ENCODE results near the gene LRRC4B.
"Not testable (repeated sequence)": the region's sequence is repeated elsewhere in the genome, so short reads cannot be mapped to it uniquely, and the experiment has no call there.

The LRRC4B gene, protein sequence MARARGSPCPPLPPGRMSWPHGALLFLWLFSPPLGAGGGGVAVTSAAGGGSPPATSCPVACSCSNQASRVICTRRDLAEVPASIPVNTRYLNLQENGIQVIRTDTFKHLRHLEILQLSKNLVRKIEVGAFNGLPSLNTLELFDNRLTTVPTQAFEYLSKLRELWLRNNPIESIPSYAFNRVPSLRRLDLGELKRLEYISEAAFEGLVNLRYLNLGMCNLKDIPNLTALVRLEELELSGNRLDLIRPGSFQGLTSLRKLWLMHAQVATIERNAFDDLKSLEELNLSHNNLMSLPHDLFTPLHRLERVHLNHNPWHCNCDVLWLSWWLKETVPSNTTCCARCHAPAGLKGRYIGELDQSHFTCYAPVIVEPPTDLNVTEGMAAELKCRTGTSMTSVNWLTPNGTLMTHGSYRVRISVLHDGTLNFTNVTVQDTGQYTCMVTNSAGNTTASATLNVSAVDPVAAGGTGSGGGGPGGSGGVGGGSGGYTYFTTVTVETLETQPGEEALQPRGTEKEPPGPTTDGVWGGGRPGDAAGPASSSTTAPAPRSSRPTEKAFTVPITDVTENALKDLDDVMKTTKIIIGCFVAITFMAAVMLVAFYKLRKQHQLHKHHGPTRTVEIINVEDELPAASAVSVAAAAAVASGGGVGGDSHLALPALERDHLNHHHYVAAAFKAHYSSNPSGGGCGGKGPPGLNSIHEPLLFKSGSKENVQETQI

DNA sequence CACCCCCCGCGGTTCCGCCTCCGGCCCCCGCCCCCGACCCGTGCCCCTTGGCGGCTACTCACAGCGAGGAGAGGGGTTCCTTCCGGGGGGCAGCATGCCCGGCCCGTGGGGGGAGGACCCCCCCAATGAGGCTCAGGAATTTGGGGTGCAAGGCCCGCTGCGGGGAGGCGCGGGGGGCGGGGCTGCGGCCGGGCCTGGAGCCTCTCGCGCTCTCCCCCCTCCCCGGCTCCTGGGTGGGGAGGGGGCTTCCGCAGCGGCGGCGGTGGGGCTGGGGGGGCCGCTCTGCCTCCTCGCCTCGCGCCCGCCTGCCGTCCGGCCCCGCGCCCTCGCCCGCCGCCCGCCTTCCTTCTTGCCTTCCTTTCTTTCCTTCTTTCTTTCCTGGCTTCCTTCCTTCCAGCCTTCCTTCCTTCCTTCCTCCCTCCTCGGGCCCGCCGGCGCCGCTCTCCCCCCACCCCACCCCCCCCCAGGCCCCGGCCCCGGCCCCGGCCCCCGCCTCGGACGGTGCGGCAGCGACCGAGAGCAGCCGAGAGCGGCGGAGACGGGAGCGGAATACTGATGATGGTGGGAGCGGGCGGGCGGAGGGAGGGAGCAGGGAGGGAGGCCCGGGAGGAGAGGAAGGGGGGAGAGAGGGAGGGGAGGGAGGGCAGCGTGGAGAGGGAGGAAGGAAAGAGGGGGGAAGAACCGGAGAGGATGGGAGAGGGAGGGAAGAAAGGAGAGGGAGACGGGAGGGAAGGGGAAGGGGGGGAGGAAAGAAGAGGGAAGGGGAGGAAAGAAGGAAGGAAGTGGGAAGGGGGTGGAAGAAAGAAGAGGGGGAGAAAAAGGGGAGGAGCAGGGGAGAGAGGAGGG lies at the start of gene LRRC4B:
LRRC4B (minus strand) TSS at position 554 of the 846 bp plus-strand sequence. CDS start 19,597 bp downstream, outside the sequence.
- DNase-seq (ENCODE audit: low read depth, low spot score): no peak

DNA sequence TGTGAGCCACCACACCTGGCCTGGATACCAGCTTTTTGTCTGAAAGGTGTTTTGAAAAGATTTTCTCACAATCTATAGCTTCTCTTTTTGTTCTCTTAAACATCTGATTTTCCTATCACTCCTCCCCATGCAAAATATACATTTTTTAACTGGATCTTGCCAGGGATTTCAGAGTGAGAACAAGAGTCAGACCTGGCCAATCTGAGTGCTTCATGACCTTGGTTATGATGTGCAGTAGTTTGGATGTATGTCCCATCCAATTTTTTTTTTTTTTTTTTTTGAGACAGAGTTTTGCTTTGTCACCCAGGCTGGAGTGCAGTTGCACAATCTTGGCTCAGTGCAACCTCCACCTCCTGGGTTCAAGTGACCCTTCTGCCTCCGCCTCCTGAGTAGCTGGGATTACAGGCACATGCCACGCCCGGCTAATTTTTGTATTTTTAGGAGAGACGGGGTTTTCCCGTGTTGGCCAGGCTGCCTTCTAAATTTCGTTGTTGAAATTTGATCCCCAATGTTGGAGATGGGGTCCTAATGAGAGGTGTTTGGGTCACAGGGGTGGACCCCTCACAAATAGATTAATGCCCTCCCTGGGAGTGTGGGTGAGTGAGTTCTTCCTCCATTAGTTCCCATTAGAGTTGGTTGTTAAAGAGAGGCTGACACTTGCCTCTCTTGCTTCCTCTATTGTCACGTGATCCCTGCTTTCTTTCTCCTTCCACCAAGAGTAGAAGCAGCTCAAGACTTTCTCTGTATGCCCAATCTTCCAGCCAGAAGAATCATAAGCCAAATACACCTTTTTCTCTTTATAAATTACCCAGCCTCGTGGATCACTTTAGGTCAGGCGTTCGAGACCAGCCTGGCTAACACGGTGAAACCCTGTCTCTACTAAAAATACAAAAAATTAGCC lies 44.5 kb upstream of the LRRC4B start:
- DNase-seq (ENCODE audit: low read depth, low spot score): not testable (repeated sequence)

DNA sequence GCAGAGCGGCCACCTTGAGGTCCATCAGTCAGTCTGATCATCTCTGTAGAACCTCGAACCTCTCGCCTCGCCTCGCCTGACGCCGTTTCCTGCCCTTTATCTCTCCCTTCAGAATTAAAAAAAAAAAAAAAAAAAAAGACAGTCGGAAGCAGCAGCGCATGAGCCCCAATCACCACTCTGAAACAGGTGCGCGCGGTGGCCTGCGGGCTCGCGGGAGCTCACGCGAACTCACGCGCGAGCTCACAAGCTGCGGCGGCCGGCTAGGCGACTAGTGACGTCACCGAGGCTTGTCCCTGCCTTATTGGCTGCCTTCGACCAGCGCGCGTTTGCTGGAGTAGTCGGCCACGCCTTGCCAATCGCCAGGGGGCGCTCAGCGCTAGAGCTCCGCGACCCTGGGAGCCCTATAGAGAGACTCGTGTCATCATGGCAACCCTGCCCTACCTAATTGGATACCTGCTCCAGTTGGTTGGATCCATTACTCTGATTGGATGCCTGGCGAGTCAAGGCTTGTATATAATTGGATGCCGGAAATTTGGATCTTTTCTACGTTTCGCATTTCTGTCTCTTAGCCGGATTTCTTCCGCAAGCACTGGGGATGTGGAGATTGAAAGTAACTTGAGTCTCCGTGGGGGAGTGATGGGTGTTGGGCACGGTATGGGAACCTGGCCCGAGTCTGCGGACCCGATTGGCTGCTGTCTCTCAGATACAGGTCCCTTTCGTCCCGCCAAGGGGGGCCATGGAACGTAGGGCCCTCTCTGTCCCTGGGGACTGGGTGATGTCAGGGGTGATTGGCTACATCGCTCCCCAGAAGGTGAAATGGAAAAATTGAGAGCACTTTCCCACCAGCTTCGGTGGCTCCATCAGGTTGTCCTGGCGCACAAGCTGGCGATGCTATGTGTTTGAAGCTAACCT lies 39.9 kb upstream of the LRRC4B start:
- no peak for DNase-seq (ENCODE audit: low read depth, low spot score)

DNA sequence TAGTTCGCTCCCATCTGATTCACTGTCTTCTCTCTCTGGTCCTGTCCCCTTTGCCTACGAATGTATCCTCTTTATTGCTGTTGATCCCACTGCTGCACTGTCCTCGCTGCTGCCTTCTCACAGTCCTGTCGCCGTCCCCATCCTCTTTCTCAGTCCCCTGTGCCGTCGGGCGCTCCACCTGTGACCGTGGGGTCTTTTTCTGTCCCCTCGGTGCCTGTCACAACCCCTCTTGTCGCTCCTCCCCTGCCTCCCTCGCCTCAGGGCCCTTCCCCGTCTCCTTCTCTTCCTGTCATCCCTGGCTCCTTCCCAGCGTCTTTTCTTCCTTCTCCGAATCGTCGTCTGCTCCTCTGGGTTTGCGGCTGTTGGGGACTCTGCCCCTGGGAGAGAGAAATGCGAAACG lies 39.2 kb upstream of the LRRC4B start:
- DNase-seq (ENCODE audit: low read depth, low spot score): no peak

DNA sequence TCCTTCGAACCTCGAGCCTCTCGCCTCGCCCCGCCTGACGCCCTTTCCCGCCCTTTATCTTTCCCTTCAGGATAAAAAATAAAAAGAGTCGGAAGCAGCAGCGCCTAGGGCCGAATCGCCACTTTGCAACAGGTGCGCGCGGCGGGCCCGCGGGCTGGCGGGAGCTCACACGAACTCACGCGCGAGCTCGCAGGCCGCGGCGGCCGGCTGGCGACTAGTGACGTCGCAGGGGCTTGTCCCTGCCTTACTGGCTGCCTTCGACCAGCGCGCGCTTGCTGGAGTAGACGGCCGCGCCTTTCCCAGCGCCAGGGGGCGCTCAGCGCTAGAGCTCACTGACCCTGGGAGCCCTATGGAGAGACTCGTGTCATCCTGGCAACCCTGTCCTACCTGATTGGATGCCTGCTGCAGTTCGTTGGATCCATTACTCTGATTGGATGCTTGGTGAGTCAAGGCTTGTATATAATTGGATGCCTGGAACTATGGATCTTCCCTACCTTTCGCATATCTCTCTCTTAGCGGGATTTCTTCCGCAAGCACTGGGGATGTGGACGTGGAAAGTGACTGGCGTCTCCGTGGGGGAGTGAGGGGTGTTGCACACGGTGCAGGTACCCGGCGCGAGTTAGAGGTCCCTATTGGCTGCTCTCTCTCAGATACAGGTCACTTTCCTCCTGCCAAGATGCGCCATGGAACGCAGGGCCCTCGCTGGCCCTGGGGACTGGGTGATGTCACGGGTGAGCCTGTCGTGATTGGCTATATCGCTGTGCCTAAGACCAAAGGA lies 38.0 kb upstream of the LRRC4B start:
- DNase-seq (ENCODE audit: low read depth, low spot score): not testable (repeated sequence)

DNA sequence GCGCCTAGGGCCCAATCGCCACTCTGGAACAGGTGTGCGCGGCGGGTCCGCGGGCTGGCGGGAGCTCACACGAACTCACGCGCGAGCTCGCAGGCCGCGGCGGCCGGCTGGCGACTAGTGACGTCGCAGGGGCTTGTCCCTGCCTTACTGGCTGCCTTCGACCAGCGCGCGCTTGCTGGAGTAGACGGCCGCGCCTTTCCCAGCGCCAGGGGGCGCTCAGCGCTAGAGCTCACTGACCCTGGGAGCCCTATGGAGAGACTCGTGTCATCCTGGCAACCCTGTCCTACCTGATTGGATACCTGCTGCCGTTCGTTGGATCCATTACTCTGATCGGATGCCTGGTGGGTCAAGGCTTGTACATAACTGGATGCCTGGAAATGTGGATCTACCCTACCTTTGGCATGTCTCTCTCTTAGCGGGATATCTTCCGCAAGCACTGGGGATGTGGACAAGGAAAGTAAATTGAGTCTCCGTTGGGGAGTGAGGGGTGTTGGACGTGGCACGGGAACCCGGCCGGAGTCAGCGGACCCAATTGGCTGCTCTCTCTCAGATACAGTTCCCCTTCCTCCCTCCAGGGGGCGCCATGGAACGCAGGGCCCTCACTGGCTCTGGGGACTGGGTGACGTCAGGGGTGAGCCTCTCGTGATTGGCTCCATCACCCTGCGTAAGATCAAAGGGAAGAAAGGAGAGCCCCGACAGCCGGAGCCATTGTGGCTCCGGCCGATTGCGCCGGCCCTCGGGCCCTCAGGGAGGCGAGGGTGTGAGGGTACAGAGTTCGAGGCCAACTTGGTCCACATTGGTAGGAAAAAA lies 36.2 kb upstream of the LRRC4B start:
- DNase-seq (ENCODE audit: low read depth, low spot score): not testable (repeated sequence)

DNA sequence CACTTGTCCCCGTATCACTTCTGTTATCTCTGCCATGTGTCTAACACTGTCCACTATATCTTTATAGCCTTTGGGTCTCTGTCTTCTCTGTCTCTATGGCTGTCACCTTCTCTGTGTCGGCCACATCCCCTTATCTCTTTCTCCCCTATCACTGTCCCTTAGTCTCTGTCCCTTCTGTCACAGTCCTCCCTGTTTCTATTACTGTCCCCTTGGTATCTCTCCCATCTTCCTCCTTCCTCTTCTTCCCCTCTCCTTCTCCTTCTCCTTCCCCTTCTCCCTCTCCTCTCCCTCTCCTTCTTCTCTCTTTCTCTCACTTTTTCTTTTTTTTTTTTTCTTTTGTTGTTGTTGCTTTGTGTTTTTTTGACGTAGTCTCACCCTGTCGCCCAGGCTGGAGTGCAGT lies 34.7 kb upstream of the LRRC4B start:
- DNase-seq (ENCODE audit: low read depth, low spot score): no peak

DNA sequence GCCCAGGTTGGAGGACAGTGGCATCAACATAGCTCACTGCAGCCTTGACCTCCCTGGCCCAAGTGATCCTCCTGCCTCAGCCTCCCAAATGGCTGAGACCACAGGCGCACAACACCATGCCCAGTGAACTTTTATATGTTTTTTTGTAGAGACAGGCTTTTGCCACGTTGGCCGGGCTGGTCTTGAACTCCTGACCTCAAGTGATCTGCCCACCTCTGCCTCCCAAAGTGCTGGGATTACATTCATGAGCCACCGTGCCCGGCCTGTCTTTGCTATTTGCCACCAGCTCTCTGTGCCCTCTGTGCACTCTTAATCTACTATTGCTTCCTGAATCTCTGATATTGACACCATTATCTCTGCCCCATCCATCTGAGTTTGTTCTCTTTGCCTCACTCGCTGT lies 34.3 kb upstream of the LRRC4B start:
- DNase-seq (ENCODE audit: low read depth, low spot score): no peak

DNA sequence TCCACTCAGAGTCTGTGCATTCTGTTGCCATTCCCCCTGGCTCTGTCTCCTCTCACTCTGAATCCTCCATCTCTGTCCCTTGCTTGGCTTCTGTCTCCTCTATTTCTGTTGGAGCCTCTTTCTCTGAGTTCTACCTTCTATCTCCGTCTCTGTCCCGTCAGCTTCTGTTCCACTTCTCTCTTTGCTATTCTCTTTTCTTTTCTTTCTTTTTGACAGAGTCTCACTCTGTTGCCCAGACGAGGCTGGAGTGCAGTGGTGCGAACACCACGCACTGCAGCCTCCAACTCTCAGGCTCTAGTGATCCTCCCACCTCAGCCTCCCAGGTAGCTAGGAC lies 33.8 kb upstream of the LRRC4B start:
- DNase-seq (ENCODE audit: low read depth, low spot score): no peak

DNA sequence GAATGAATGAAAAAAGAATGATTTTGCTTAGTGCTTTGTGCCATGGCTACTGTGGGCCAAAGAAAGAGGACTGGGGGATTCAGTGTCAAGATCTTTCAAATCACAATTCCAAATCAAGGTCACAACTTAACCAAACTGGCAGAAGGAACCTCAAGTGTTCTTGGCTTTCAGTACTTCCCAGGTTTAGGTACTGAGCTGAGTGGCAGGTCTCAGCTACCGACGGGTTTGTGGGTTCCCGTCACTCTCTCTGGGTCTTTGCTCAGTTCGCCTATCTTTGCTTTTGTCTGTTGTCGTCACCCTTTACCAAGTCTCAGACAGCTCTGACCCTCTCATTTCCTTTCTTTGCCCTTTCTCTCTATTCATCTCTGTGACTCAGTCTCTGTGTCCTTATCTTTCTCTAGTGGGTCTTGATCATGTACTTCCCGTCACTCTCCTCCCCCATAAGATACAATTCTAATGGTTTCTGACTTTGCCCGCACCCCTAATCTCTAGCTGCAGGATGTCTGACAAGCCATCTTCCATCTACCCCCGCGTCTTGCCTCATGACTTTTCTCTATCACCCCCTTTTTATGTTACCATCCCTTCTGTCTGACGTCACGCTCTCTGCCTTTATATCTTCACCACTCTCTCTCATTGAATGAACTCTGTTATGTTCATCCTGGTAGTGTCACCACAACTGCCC lies 33.3 kb upstream of the LRRC4B start:
- DNase-seq (ENCODE audit: low read depth, low spot score): no peak

DNA sequence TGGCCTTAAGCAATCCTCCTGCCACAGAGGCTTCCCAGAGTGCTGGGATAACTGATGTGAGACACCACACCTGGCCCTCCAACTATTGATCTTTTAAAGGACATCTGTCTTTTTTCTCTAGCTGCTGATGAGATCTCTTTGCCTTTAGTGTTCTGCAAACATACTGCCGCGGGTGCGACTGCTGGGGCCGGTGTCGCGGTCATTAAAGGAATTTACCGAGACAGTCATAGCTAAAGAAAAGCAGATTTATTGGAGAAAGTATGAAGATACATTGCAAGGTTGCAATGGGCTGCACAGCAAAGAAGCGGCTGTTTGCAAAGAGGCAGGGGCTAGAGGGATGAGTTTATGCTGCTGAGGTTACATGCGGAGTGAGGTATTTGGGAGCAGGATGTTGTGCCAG lies 31.2 kb upstream of the LRRC4B start:
- no peak for DNase-seq (ENCODE audit: low read depth, low spot score)

DNA sequence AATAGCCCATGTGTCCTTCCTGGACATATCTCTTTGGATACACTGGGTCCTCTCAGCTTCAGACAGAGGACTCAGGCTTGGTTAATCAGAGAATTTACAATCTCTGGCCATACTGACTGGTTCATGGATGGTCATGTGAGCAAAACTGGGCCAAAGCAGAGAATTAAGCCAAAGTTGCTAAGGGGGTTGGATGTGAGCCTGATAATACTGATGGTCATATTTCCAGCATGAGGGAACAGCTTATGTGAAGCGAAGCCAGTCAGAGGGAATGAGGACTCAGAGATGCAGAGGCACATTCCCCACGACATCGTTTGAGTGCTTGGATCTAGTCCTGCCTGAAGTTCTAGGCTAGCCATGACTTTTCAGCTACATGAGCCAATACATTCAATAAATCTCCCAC lies 22.0 kb upstream of the LRRC4B start:
- DNase-seq (ENCODE audit: low read depth, low spot score): no peak

DNA sequence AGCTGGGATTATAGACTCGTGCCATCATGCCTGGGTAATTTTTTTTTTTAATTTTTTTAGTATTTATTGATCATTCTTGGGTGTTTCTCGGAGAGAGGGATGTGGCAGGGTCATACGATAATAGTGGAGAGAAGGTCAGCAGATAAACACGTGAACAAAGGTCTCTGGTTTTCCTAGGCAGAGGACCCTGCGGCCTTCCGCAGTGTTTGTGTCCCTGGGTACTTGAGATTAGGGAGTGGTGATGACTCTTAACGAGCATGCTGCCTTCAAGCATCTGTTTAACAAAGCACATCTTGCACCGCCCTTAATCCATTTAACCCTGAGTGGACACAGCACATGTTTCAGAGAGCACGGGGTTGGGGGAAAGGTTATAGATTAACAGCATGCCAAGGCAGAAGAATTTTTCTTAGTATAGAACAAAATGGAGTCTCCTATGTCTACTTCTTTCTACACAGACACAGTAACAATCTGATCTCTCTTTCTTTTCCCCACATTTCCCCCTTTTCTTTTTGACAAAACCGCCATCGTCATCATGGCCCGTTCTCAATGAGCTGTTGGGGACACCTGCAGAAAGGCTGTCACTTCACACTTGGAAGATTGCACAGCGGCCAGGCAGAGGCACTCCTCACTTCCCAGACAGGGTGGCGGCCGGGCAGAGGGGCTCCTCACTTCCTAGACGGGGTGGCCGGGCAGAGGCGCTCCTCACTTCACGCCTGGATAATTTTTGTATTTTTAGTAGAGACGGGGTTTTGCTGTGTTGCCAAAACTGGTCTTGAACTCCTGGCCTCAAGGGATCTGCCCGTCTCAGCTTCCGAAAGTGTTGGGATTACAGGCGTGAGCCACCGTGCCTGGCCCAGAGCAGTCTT lies 13.8 kb upstream of the LRRC4B start:
- not testable (repeated sequence) for DNase-seq (ENCODE audit: low read depth, low spot score)

DNA sequence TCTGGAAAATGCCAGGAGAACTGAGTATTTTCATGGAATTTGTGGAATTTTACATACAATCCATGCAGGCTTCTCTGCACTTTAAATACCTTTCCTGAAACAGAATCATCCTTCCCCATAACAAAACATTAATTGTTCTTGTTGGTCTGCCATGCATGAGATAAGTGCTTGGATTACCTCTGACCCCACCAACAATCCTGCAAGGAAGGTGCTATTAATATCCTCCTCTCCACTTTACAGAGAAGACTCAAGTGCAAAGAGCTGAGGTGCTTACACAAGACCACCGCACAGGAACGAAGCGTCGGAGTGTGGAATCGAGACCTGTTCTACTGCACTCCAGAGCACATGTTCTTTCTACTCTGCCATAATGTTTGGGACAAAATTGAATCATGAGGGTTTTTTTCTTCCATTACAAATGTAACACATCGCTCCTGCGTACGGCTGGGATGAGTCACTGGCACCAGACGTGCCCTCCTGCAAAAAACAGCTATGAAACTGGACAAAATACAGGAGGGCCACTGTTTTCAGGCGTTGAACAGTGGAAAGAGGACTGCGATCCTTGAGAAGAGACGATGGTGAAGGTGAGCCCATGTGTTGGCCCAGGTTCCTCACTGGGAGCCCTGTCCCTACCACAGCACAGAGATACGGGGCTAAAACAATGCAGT lies 12.9 kb upstream of the LRRC4B start:
- DNase-seq (ENCODE audit: low read depth, low spot score): no peak

DNA sequence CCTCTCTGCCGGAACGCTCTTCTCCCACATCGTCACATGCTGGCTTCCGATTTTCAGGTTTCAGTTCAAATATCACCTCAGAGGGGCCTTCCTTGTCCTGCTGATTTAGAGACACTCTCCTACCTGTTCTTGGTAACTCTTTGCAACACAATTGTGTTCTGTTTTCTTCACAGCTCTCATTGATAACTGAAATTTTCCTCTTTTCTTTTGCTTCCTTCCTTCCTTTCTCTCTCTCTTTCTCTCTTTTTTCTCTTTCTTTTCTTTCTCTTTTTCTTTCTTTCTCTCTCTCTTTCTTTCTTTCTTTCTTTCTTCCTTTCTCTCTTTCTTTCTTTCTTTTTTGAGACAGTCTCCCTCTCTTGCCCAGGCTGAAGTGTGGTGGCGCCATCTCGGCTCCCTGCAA lies 12.0 kb upstream of the LRRC4B start:
- DNase-seq (ENCODE audit: low read depth, low spot score): no peak

DNA sequence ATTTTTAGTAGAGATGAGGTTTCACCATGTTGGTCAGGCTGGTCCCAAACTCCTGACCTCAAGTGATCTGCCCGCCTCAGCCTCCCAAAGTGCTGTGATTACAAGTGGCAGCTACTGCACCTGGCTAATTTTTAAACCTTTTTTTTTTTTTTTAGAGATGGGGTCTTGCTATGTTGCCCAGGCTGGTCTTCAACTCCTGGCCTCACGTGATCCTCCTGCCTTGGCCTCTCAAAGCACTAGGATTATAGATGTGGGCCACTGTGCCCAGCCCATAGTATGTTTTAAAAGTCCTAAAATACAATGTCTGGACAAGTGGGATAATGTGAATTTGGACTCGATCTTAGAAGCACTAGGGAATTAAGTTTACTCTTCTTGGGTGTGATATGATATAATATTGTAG lies 8.5 kb upstream of the LRRC4B start:
- DNase-seq (ENCODE audit: low read depth, low spot score): not testable (repeated sequence)

Measured in smooth muscle cell of the brain vasculature (primary cell).